ENCODE results near the gene TACR1. TPM values are rescaled to one million over a fixed set of nuclear protein-coding genes. Genes with fewer than 3 reads are reported as not detected.

TACR1 gene
- total RNA-seq, 4 donors from 2014 or later = 0.04 to 3.6 (median 1.2) TPM

- WGBS, 2 donors = 77 to 83% methylated on average over 1 of the region's 1 CpG
- H3K9me3 ChIP-seq = no peaks in the 10 kb centered on the region
- H3K27me3 ChIP-seq = no peaks in the 10 kb centered on the region
- intact Hi-C loops (cut with DNase I) = loop anchor here (10.0 kb wide), 1 partner anchor 336 kb away; no protein-coding TSS in a partner anchor
- H3K4me3 ChIP-seq = no peak overlapping the region
- H3K36me3 ChIP-seq = no peaks in the 10 kb centered on the region
- DNase-seq = no peak
- no peak overlapping the region for H3K27ac ChIP-seq
- no peaks in the 10 kb centered on the region for H3K4me1 ChIP-seq
- TF ChIP-seq CTCF (IDR thresholded peaks at IDR 0.05) (no peak), POLR2A (IDR thresholded peaks at IDR 0.05) (no peak)
Observed at GRCh38 chr2:75068546-75068945, 130.8 kb downstream of the TACR1 start.

GRCh38 chr2:75067506-75067905, 131.8 kb downstream of the TACR1 start:
- H3K4me3 ChIP-seq = no peak overlapping the region
- intact Hi-C loops (cut with DNase I) = loop anchor here (10.0 kb wide), 1 partner anchor 337 kb away; no protein-coding TSS in a partner anchor
- no peaks in the 10 kb centered on the region for H3K9me3 ChIP-seq
- no peaks in the 10 kb centered on the region for H3K27me3 ChIP-seq
- no peaks in the 10 kb centered on the region for H3K4me1 ChIP-seq
- TF ChIP-seq CTCF (IDR thresholded peaks at IDR 0.05) = no peak
- no peak for TF ChIP-seq POLR2A (IDR thresholded peaks at IDR 0.05)
- no peak for DNase-seq
- no peaks in the 10 kb centered on the region for H3K36me3 ChIP-seq
- no peak overlapping the region for H3K27ac ChIP-seq
- 100% methylated on average over 2 of the region's 2 CpGs for WGBS, 2 donors

- intact Hi-C loops (cut with DNase I) = loop anchor here (10.0 kb wide), 1 partner anchor 338 kb away; no protein-coding TSS in a partner anchor
- no peak for DNase-seq
- Histone ChIP-seq H3K4me3 (no peak overlapping the region), H3K27me3 (no peaks in the 10 kb centered on the region), H3K27ac (no peak overlapping the region), H3K36me3 (no peaks in the 10 kb centered on the region), H3K4me1 (no peaks in the 10 kb centered on the region), H3K9me3 (no peaks in the 10 kb centered on the region)
- 75 to 76% methylated on average over 6 of the region's 6 CpGs for WGBS, 2 donors
- TF ChIP-seq CTCF (IDR thresholded peaks at IDR 0.05) (no peak), POLR2A (IDR thresholded peaks at IDR 0.05) (no peak)
Observed at GRCh38 chr2:75066121-75066902, 133.0 kb downstream of the TACR1 start.

DNA sequence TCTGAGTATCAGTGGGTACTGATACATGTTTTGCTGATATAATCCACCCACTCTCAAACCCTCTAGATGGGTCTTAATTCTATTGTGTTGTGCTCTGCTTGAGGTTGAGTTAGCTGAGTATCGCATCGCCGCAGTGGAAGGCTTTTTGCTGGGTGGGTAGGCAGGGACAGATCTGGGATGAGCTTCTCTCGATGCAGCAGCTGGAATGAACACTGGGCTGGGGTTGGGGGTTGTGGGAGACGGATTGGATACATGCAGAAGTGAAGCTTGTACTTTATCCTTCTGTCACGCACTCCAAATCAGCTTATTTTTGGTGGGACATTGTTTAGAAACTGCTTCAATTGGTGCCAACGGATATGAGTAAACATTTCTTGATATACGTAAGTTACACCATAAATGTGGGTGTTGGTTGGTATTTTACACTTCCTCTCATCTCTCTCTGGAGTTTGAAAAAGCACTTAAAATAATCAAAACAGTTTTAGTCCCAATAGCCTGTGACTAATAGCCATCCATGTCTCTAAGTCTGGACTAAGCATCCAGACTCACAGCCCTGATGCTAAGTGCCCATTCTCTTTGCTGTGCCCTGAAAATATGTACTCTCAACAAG, 133.8 kb downstream of the TACR1 start:
- Histone ChIP-seq H3K36me3 (no peaks in the 10 kb centered on the region), H3K27me3 (no peaks in the 10 kb centered on the region), H3K27ac (no peak overlapping the region), H3K9me3 (no peaks in the 10 kb centered on the region), H3K4me3 (no peak overlapping the region), H3K4me1 (no peaks in the 10 kb centered on the region)
- WGBS, 2 donors = 63 to 76% methylated on average over 8 of the region's 8 CpGs
- TF ChIP-seq CTCF (IDR thresholded peaks at IDR 0.05) (no peak), POLR2A (IDR thresholded peaks at IDR 0.05) (no peak)
- no peak for DNase-seq
- intact Hi-C loops (cut with DNase I) = loop anchor here (10.0 kb wide), 1 partner anchor 339 kb away; no protein-coding TSS in a partner anchor

Measured in esophagus squamous epithelium (tissue), 5 donors.